ENCODE measurements around the gene LAMB1.

DNA sequence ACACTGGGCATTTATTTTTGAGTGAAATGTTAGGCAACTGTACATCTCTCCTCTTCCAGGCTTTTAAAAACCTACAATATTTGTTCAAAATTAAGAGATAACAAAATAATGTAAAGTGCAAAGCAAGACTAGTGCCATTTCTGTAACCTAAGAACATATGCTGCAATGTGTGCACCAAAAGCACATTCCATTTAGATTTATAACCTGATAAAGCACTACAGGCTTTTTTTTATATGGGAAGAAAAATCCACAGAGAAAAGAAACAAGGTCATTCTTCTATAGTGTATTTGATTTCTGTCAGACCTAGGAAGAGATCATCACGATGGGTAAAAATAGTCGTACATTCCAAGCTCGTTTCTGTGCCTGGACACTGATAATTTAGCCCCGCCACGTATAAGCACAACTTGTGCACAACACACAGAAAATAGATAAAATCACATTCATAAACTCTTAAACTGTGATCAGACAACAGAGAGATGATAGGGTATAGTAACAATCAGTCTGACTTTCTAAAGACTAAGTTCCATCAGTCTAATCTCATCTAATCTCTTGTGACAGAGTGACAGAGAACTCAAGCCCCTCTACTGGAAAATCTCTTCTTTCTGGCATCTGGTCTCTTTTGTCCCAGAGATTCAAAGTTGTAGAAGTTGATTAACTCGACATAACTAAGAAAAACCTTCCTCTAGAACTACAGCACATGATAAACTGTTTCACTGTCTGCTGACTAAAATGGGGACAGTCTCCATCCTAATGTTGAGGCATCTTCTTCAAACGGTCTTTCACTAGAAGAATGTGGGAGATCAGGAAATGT is 6.7 kb downstream of the LAMB1 start:
- TF ChIP-seq, protein P1, sequence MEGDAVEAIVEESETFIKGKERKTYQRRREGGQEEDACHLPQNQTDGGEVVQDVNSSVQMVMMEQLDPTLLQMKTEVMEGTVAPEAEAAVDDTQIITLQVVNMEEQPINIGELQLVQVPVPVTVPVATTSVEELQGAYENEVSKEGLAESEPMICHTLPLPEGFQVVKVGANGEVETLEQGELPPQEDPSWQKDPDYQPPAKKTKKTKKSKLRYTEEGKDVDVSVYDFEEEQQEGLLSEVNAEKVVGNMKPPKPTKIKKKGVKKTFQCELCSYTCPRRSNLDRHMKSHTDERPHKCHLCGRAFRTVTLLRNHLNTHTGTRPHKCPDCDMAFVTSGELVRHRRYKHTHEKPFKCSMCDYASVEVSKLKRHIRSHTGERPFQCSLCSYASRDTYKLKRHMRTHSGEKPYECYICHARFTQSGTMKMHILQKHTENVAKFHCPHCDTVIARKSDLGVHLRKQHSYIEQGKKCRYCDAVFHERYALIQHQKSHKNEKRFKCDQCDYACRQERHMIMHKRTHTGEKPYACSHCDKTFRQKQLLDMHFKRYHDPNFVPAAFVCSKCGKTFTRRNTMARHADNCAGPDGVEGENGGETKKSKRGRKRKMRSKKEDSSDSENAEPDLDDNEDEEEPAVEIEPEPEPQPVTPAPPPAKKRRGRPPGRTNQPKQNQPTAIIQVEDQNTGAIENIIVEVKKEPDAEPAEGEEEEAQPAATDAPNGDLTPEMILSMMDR (IDR thresholded peaks at IDR 0.05) = no peak
- no peak for TF ChIP-seq POLR2A (IDR thresholded peaks at IDR 0.05)
